ENCODE measurements around the gene JAZF1.

Gene JAZF1

GRCh38 chr7:28106321-28106829 lies 74.2 kb downstream of the JAZF1 start:
- no peak for DNase-seq (ENCODE audit: low read depth in 2 of 2)

- DNase-seq (ENCODE audit: low read depth in 2 of 2): no peak
These were observed 75.4 kb downstream of the JAZF1 start for GRCh38 chr7:28105234-28105633.

GRCh38 chr7:28104811-28105210 lies 75.8 kb downstream of the JAZF1 start:
- no peak for DNase-seq (ENCODE audit: low read depth in 2 of 2)

GRCh38 chr7:28104041-28104541 lies 76.5 kb downstream of the JAZF1 start:
- DNase-seq (ENCODE audit: low read depth in 2 of 2): no peak

GRCh38 chr7:28102797-28103196 lies 77.8 kb downstream of the JAZF1 start:
- DNase-seq (ENCODE audit: low read depth in 2 of 2): no peak

GRCh38 chr7:28096713-28097112 lies 83.9 kb downstream of the JAZF1 start:
- DNase-seq (ENCODE audit: low read depth in 2 of 2): no peak

- no peak for DNase-seq (ENCODE audit: low read depth in 2 of 2)
These were observed 85.4 kb downstream of the JAZF1 start for GRCh38 chr7:28095231-28095630.

- no peak for DNase-seq (ENCODE audit: low read depth in 2 of 2)
These were observed 86.9 kb downstream of the JAZF1 start for GRCh38 chr7:28093623-28094232.

- DNase-seq (ENCODE audit: low read depth in 2 of 2): no peak
These were observed 89.4 kb downstream of the JAZF1 start for GRCh38 chr7:28091190-28091589.

GRCh38 chr7:28088901-28089714 lies 91.5 kb downstream of the JAZF1 start:
- no peak for DNase-seq (ENCODE audit: low read depth in 2 of 2)

GRCh38 chr7:28088032-28088431 lies 92.6 kb downstream of the JAZF1 start:
- DNase-seq (ENCODE audit: low read depth in 2 of 2): no peak

GRCh38 chr7:28086198-28086597 lies 94.4 kb downstream of the JAZF1 start:
- DNase-seq (ENCODE audit: low read depth in 2 of 2): no peak

GRCh38 chr7:28083998-28084985 lies 96.3 kb downstream of the JAZF1 start:
- no peak for DNase-seq (ENCODE audit: low read depth in 2 of 2)

- DNase-seq (ENCODE audit: low read depth in 2 of 2): no peak
These were observed 97.2 kb downstream of the JAZF1 start for GRCh38 chr7:28083164-28083997.

- no peak for DNase-seq (ENCODE audit: low read depth in 2 of 2)
These were observed 98.5 kb downstream of the JAZF1 start for GRCh38 chr7:28082071-28082470.

GRCh38 chr7:28081016-28081415 lies 99.6 kb downstream of the JAZF1 start:
- DNase-seq (ENCODE audit: low read depth in 2 of 2): no peak

GRCh38 chr7:28078036-28078901 lies 102.3 kb downstream of the JAZF1 start:
- DNase-seq (ENCODE audit: low read depth in 2 of 2): no peak

- DNase-seq (ENCODE audit: low read depth in 2 of 2): no peak
These were observed 103.0 kb downstream of the JAZF1 start for GRCh38 chr7:28077616-28078015.

- DNase-seq (ENCODE audit: low read depth in 2 of 2): no peak
These were observed 104.0 kb downstream of the JAZF1 start for GRCh38 chr7:28076423-28077200.
